ENCODE data around the gene ZNF784. TPM values are rescaled to one million over a fixed set of nuclear protein-coding genes. Genes with fewer than 3 reads are reported as not detected.

ZNF784 gene
- total and polyA plus RNA-seq, 2 experiments from 2014 or later, result 5.5 to 7.2 TPM

DNA sequence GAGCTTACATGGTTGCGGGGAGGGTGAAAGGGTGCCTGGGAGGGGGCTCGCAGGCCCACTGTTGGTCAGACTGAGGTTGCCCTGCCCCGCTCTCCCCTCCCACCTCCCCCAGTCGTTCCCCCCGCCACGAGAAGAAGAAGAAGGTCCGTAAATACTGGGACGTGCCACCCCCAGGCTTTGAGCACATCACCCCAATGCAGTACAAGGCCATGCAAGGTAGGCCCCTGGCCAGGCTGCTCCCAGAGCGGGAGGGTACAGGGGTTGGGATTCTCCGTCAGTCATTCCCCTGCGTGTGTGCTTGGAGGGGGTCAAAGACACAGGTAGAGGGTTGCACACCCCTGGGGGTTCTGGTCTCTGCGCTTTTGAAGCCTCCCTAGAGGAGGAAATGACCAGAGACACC is 36.0 kb upstream of the ZNF784 start:
- Histone ChIP-seq H3K9me3 (ENCODE audit: low read depth) (no peaks in the 10 kb centered on the region), H3K4me1 (ENCODE audit: insufficient read depth) (peaks cover 25% of the 10 kb centered on the region), H3K27ac (no peak overlapping the region), H3K9me2 (replicated peaks; ENCODE audit: insufficient read depth) (no peaks in the 10 kb centered on the region), H3K79me2 (peaks cover 91% of the 10 kb centered on the region), H4K20me1 (ENCODE audit: insufficient read depth, poor library complexity, severe bottlenecking) (peaks cover 80% of the 10 kb centered on the region), H3K4me2 (no peak overlapping the region), H3K4me3 (no peak overlapping the region), H3K27me3 (no peaks in the 10 kb centered on the region), H3K36me3 (replicated peaks; ENCODE audit: insufficient read depth, low read depth) (peaks cover 5% of the 10 kb centered on the region), H2AFZ (no peak overlapping the region)
- no peak for TF ChIP-seq EZH2phosphoT487 (IDR thresholded peaks at IDR 0.05; ENCODE audit: low read depth, severe bottlenecking, unreplicated experiment)
- no peak for TF ChIP-seq EZH2 (IDR thresholded peaks at IDR 0.05; ENCODE audit: borderline replicate concordance)
- TF ChIP-seq, protein P1, sequence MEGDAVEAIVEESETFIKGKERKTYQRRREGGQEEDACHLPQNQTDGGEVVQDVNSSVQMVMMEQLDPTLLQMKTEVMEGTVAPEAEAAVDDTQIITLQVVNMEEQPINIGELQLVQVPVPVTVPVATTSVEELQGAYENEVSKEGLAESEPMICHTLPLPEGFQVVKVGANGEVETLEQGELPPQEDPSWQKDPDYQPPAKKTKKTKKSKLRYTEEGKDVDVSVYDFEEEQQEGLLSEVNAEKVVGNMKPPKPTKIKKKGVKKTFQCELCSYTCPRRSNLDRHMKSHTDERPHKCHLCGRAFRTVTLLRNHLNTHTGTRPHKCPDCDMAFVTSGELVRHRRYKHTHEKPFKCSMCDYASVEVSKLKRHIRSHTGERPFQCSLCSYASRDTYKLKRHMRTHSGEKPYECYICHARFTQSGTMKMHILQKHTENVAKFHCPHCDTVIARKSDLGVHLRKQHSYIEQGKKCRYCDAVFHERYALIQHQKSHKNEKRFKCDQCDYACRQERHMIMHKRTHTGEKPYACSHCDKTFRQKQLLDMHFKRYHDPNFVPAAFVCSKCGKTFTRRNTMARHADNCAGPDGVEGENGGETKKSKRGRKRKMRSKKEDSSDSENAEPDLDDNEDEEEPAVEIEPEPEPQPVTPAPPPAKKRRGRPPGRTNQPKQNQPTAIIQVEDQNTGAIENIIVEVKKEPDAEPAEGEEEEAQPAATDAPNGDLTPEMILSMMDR (IDR thresholded peaks at IDR 0.05; ENCODE audit: poor library complexity), result no peak
- no peak for DNase-seq (ENCODE audit: low spot score)
- WGBS (ENCODE audit: low lambda C conversion rate, missing lambda C conversion rate), result 98% methylated on average over 4 of the region's 12 CpGs

- Histone ChIP-seq H3K4me3 (no peak overlapping the region), H3K27ac (no peak overlapping the region), H2AFZ (no peak overlapping the region), H3K79me2 (peaks cover 95% of the 10 kb centered on the region), H3K27me3 (no peaks in the 10 kb centered on the region), H3K4me2 (no peak overlapping the region), H3K36me3 (replicated peaks; ENCODE audit: insufficient read depth, low read depth) (peaks cover 5% of the 10 kb centered on the region), H3K9me2 (replicated peaks; ENCODE audit: insufficient read depth) (no peaks in the 10 kb centered on the region), H3K9me3 (ENCODE audit: low read depth) (no peaks in the 10 kb centered on the region), H4K20me1 (ENCODE audit: insufficient read depth, poor library complexity, severe bottlenecking) (peaks cover 80% of the 10 kb centered on the region), H3K4me1 (ENCODE audit: insufficient read depth) (peaks cover 25% of the 10 kb centered on the region)
- TF ChIP-seq, protein P1 (IDR thresholded peaks at IDR 0.05; ENCODE audit: poor library complexity), result no peak
- TF ChIP-seq EZH2phosphoT487 (IDR thresholded peaks at IDR 0.05; ENCODE audit: low read depth, severe bottlenecking, unreplicated experiment) (no peak), EZH2 (IDR thresholded peaks at IDR 0.05; ENCODE audit: borderline replicate concordance) (no peak)
- no peak for DNase-seq (ENCODE audit: low spot score)
- WGBS (ENCODE audit: low lambda C conversion rate, missing lambda C conversion rate), result 93% methylated on average over 4 of the region's 9 CpGs
Observed at GRCh38 chr19:55659822-55660221, 35.5 kb upstream of the ZNF784 start.

- no peak overlapping the region for H3K4me3 ChIP-seq
- H3K27ac ChIP-seq, result no peak overlapping the region
- no peak overlapping the region for H2AFZ ChIP-seq
- TF ChIP-seq, protein P1 (IDR thresholded peaks at IDR 0.05; ENCODE audit: poor library complexity), result no peak
- no peak for TF ChIP-seq EZH2phosphoT487 (IDR thresholded peaks at IDR 0.05; ENCODE audit: low read depth, severe bottlenecking, unreplicated experiment)
- no peak for TF ChIP-seq EZH2 (IDR thresholded peaks at IDR 0.05; ENCODE audit: borderline replicate concordance)
- no peaks in the 10 kb centered on the region for H3K9me2 ChIP-seq (replicated peaks; ENCODE audit: insufficient read depth)
- 94% methylated on average over 32 of the region's 37 CpGs for WGBS (ENCODE audit: low lambda C conversion rate, missing lambda C conversion rate)
- no peak overlapping the region for H3K4me2 ChIP-seq
- peaks cover 88% of the 10 kb centered on the region for H3K79me2 ChIP-seq
- H4K20me1 ChIP-seq (ENCODE audit: insufficient read depth, poor library complexity, severe bottlenecking), result peaks cover 76% of the 10 kb centered on the region
- no peaks in the 10 kb centered on the region for H3K27me3 ChIP-seq
- no peak for DNase-seq (ENCODE audit: low spot score)
- H3K4me1 ChIP-seq (ENCODE audit: insufficient read depth), result peaks cover 25% of the 10 kb centered on the region
- no peaks in the 10 kb centered on the region for H3K9me3 ChIP-seq (ENCODE audit: low read depth)
- H3K36me3 ChIP-seq (replicated peaks; ENCODE audit: insufficient read depth, low read depth), result peaks cover 5% of the 10 kb centered on the region
Observed at GRCh38 chr19:55658846-55659459, 34.6 kb upstream of the ZNF784 start.
